GM12801 (cell line): ENCODE data around the gene H6PD.

ENCODE experiments used
- CTCF ChIP-seq: IDR thresholded peaks from one replicate; pipeline ENCODE4 v1.5.1; 2011; ENCODE audit warnings: control low read depth; ENCODE audit not compliant: insufficient read length; ENCODE audit errors: extremely low read depth

Gene H6PD

GRCh38 chr1:9194024-9194423 is 40.5 kb upstream of the H6PD start:
- TF ChIP-seq CTCF = no peak

GRCh38 chr1:9195651-9196050 is 38.9 kb upstream of the H6PD start:
- TF ChIP-seq CTCF = no peak

GRCh38 chr1:9196129-9197040 is 38.2 kb upstream of the H6PD start:
- peak; percentile 53 for TF ChIP-seq CTCF

GRCh38 chr1:9197186-9198099 is 37.1 kb upstream of the H6PD start:
- TF ChIP-seq CTCF = no peak

GRCh38 chr1:9198538-9199361 is 35.8 kb upstream of the H6PD start:
- no peak for TF ChIP-seq CTCF

GRCh38 chr1:9200441-9200840 is 34.1 kb upstream of the H6PD start:
- TF ChIP-seq CTCF = no peak
